T-helper 2 cell (primary cell): ENCODE measurements around the gene CTBP1.

Source experiments
- DNase-seq, 5 experiments: peaks; one replicate each; pipeline versions ENCODE4 v3.0.0 to v3.0.0-alpha.2; 2012 to 2022

CTBP1 gene

DNA sequence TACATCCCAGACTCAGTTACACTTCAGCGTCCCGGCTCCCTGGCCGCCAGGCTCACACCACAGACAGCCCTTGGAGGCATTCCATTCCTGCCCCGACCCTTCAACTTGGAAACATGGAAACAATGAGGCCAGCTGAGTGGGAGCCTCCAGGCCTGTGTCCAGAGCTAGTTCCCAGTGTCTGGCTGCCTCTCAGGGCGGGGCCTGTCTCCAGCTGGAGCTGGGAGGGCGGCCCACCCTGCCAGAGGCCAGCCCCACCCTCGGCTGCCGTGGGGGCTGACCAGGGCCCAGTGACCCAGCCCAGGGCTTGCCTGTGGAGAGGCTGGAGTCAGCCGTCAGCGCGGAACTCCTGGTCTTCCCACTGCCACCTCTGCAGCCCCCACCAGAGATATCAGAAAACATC lies 39.1 kb downstream of the CTBP1 start:
- no peak for DNase-seq

DNA sequence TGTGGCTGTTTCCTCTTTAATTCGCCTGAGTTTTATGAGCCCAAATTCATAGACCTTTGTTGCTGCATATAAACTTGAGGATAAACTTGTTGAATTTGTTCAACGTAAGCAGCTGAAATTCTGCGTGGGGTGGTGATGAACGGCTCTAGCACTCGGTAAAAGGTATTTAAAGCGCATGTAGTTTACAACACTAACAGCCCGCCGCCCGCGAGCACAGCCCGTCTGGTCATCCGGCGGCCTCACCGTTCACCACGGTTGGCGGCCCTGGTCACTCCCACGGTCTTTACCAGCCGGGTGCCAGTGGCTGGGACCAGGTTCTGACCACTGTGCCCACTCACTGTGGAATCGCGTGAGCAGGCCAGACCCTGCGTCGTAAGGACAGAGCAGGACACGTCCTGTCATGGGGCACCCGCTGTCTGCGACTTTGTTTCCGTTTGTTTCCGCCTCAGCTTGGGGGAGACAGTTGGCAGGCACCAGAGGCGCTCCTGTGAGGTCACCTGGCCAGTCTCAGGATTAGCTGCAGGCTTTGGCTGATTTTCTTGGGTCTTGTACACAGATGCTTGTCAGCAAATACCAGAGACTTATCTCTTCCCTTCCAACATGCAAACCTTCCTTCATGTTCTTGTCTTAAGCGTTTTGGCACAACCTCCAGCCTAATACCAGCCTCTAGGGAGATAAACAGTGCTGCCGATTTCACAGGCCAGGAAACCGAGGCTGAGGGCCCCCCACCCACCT lies 39.8 kb downstream of the CTBP1 start:
- DNase-seq = no peak

DNA sequence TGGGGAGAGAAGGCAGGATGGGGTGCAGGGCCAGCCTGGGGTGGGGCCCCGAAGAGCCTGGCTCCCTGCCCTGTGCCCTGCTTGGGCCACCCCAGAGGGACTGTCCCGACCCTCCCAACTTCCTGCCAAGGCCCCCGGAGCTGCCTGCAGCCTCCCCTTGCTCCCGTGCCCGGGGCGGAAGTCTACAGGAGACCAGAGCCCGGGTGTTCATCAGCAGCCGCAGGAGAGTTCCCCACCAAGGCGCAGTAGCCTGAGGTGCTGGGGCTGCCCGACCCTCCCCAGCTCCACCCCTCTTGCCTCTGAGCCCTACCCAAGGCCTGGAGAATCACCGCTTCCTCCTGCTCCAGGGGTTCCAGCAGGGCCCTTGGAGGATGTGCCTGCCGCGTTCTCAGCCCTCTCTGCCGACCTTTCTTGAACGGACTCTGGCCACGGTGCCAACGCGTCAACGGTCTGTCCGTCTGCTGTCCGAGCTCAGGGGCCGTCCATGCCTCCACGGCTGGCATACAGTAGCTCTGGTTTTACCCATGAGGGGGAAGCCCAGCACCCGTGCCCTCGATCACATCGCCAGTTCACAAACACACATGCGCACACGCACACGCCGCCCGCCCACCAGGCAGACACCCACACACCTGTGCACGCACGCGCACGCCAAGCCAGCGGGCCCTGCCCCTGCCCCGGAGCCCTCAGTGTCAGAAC lies 40.5 kb downstream of the CTBP1 start:
- DNase-seq = peak in 1 of 5 experiments; percentile 7

- no peak for DNase-seq
Observed at GRCh38 chr4:1207603-1208265, 41.2 kb downstream of the CTBP1 start.

- DNase-seq = no peak
Observed at GRCh38 chr4:1207157-1207470, 41.8 kb downstream of the CTBP1 start.

DNA sequence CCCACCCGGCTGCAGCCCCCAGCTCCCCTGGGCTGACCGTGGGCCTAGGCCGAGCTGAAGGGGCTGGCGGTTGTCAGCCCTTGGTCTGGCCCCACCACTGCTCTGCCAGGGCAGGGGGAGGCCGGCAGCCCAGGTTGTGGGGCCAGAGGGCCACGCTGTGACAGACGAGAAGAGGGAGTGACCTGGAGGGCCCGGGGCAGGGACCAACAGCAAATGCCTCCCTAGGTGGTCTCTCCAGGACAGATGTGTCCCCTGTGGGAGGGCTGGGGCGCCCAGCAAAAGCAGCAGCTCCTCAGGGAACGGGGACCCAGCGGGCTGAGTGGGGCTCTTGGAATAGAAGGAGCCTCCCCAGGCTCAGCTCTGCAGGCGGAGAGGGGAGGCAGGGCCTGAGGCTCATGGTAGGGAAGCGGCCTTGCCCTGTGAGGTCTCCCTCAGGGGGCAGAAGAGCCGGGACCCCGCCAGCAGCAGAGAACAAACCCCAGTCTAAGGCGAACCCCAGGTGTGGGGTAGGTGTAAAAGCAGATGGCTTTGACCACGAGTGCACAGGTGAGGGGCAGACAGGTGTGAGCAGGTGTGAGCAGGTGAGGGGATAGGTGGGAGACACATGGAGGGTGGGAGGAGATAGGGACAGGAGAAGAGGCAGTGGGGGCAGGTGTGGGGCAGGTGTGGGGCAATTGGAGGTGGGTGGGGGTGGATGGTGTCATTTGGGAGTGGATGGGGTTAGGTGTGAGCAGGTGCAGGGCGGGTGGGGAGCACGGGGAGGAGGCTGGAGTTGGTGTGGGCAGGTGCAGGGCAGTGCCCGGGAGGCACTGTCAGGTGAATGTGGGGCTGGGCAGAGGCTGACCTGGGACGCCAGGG lies 42.4 kb downstream of the CTBP1 start:
- DNase-seq = no peak

- DNase-seq = no peak
Observed at GRCh38 chr4:1205586-1206298, 43.2 kb downstream of the CTBP1 start.

GRCh38 chr4:1204828-1205585 lies 43.9 kb downstream of the CTBP1 start:
- no peak for DNase-seq

DNA sequence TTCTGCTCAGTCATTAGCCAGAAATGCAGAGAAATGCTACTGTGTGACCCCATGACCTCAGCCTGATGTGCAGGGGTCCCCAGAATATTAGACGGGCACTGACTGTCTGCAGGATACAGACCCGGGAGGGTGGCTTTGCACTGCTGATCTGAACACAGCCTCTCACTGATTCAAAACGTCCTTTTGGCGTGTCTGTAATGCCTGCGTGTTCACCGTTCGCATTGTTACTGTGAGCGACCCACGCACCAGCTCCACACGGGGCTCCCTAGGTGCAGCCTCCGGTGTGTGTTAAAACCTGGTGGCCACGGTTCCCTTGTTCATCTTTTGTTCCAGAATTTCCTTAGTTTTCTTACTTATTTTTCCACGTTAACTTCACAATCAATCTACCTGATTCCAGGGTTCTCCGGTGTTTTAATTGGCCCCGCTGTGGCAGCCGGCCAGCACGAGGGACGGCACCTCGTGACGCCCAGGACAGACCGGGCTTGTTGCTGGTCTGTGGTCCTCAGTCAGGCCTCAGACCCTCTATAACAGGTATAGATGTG lies 44.6 kb downstream of the CTBP1 start:
- DNase-seq = no peak

DNA sequence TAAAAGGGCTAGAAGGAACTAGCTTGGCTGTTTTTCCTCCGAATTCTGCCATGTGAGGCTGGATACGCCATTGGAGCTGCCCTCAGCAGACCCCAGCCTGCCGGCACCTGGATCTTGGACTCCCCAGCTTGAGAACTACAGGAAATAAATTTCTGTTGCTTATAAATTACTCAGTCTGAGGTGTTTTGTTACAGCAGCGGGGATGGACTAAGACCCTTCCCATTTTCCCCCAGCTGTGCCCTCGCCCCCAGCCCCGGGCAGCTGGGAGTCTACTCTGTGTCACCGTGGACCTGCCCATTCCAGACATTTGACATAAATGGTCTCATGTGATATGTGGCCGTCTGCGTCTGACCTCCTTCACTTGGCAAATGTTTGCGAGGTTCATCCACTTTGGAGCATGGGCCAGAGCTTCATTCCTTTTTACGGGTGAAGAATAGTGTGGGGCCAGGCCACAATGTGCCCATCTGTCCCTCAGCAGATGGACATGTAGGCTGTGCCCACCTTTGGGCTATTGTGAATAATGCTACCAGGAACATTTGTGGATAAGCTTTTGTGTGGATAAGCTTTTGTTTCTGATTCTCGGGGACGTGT lies 45.8 kb downstream of the CTBP1 start:
- DNase-seq = no peak

DNA sequence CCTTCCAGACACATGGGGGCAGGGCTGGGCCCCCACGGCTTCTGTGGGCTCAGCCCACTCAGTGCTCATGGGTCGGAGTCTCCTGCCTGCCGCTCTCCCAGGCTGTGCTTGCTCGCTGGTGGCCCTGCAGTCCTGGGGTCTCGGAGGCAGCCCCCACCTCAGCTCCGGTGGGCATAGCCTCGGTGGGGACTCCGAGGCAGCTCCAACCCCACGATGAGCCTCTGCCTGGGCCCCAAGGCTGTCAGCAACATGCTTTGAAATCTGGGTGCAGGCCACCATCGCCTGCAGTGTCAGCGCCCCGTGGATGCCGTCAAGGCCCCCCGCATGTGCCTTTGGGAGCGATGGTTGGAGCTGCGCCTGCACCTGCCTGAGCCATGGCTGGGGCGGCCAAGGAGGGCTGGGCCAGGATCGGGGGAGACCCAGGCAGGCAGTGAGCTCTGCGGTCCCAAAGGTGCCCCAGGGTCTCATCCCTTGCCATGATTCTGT lies 46.4 kb downstream of the CTBP1 start:
- no peak for DNase-seq

DNA sequence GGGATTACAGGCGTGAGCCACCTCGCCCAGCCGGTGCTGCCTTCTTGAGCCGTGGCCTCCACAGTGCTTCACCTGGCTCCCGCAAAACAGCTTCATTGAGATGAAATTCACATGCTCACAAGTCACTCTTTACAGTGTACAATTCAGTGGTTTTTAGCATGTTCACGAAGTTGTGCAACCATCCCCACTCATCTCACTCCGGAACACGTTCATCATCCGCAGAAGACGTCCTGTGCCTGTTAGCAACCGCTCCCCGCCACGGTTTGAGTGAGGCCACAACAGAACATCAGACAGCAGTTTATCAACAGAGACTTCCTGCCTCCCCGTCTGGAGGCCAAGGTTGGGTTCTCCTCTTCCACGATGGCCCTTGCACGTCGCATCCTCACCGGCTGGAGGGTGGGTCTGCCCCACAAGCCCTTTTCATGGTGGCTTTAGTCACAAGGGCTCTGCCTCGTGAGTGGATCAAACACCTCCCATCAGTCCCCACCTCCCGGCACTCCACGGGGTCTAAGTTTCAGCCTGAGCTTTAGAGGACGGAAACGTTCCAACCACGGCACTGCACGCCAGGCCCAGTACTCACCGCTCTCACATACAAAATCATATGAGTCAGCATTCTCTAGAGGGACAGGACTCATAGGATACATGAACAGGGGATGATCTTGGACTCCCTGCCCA lies 46.9 kb downstream of the CTBP1 start:
- peak; percentile 48 to 98 (median 73) for DNase-seq

GRCh38 chr4:1200425-1201035 lies 48.4 kb downstream of the CTBP1 start:
- DNase-seq = peak in 3 of 5 experiments; percentile 7 to 63 (median 28)

GRCh38 chr4:1199556-1200331 lies 49.2 kb downstream of the CTBP1 start:
- DNase-seq = no peak

DNA sequence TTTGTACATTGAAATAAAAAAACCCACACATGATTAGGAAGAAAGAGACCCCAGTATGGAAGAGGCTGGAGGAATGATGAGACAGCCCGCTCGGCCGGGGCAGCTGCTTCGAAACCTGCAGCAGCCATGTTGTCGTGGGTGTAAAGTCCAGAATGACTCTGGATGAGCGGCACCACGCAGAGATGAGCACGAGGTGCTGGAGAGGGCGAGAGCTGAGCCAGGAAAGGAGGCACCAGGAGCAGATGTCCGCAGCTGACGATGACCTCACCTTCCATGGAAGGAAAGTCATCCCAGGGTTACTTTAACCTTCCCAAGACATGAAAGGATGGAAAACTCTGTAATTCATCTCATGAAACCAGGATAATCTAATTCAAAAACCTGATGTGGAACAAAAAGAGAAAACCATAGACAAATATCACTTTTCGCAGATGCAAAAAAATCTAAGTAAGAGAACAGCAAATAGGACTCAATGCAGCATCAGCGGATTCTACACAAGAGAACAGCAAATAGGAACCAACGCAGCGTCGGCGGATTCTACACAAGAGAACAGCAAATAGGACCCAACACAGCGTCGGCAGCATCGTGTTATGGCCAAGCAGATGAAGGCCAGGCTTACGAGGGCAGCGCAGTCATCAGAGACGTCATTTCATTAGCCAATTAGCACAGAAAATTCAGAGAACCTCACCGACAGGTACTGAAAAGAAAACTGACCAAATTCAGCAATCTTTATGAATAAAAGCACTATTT lies 50.7 kb downstream of the CTBP1 start:
- DNase-seq = no peak

GRCh38 chr4:1196421-1197183 lies 52.3 kb downstream of the CTBP1 start:
- DNase-seq = no peak

- no peak for DNase-seq
Observed at GRCh38 chr4:1195891-1196401, 53.0 kb downstream of the CTBP1 start.
